HepG2 (cell line): ENCODE results near the gene VPREB1. TPM values are rescaled to one million over a fixed set of nuclear protein-coding genes. Genes with fewer than 3 reads are reported as not detected.

Experiments
- ATAC-seq: fragments of 200-7000 bp; cut with Tn5 transposase; 3 replicates; pipeline ENCODE4 v1.9.1; 2020; ENCODE audit warnings: mild to moderate bottlenecking, moderate library complexity
- BruUV-seq: library from RNA; stranded (reverse); fragments of 400-500 nt; replicated peaks from 2 replicates; lab custom pipeline; 2021; lab: Mats Ljungman, UMichigan
- CTCF ChIA-PET: fragments of 300-600 bp; formaldehyde crosslinking; extraction: SDS; loops from one replicate; lab custom pipeline; 2021; ENCODE audit warnings: low total read pairs, inconsistent platforms, low intra/inter-chr PET ratio; lab: Yijun Ruan, JAX
- POLR2A ChIA-PET: fragments of 350-600 bp; sonication (Branson Sonifier 250); formaldehyde crosslinking; loops from one replicate; lab custom pipeline; 2020; ENCODE audit warnings: antibody characterized with exemption, inconsistent platforms; lab: Yijun Ruan, JAX
- DNase-seq: peaks from one replicate; pipeline ENCODE4 v3.0.0-alpha.2; 2015; ENCODE audit warnings: low spot score
- FAIRE-seq: peaks from 3 replicates; lab custom pipeline; 2011; peaks lifted over from hg19 to GRCh38; lab: Jason Lieb, UNC
- H2AFZ ChIP-seq: one replicate; pipeline ENCODE4 v1.6.1; 2011; ENCODE audit warnings: low read length, inconsistent platforms
- H3K27ac ChIP-seq: fragments of 300-600 bp; 3 replicates; pipeline ENCODE4 v1.8.0; 2011; ENCODE audit warnings: mixed run types, mild to moderate bottlenecking, mixed read lengths, low read length, inconsistent platforms; ENCODE audit not compliant: insufficient read depth; ENCODE audit errors: extremely low read length
- H3K27me3 ChIP-seq, 2 experiments: fragments of 200-600 bp in 1 of 2; 2 replicates in 1 of 2; 3 replicates in 1 of 2; pipeline versions ENCODE4 v1.6.0 to v1.8.0; 2011; ENCODE audit warnings: low read length in 2 of 2, mild to moderate bottlenecking in 2 of 2, moderate library complexity in 2 of 2, inconsistent platforms in 1 of 2; ENCODE audit not compliant: insufficient read depth in 2 of 2, control insufficient read depth in 1 of 2
- H3K36me3 ChIP-seq, 2 experiments: fragments of 200-600 bp in 1 of 2; replicated peaks in 1 of 2; 2 replicates in 1 of 2; 3 replicates in 1 of 2; pipeline versions ENCODE4 v1.5.1 to v1.8.0; 2011; ENCODE audit warnings: low read length in 2 of 2, inconsistent platforms in 1 of 2; ENCODE audit not compliant: insufficient read depth in 2 of 2, control insufficient read depth in 1 of 2
- H3K4me1 ChIP-seq: 2 replicates; pipeline ENCODE4 v1.5.1; 2012; ENCODE audit warnings: low read length, inconsistent platforms; ENCODE audit not compliant: insufficient read depth
- H3K4me2 ChIP-seq: 2 replicates; pipeline ENCODE4 v1.6.0; 2011; ENCODE audit warnings: low read depth, low read length, inconsistent platforms
- H3K4me3 ChIP-seq, 3 experiments: fragments of 200-600 bp in 1 of 3; sonication (generic), shearing (Covaris generic) in 1 of 3; replicated peaks in 1 of 3; 2 replicates each; pipeline ENCODE4 v1.5.1; 2011 to 2016; ENCODE audit warnings: low read length in 3 of 3, inconsistent platforms in 2 of 3, low read depth in 2 of 3, mild to moderate bottlenecking in 2 of 3, control low read depth in 1 of 3, mixed read lengths in 1 of 3; ENCODE audit not compliant: insufficient read depth in 1 of 3
- H3K79me2 ChIP-seq: one replicate; pipeline ENCODE4 v1.6.1; 2011; ENCODE audit warnings: low read length, inconsistent platforms; ENCODE audit not compliant: insufficient read depth
- H3K9ac ChIP-seq: 2 replicates; pipeline ENCODE4 v1.6.0; 2011; ENCODE audit warnings: mild to moderate bottlenecking, low read depth, low read length, inconsistent platforms; ENCODE audit not compliant: insufficient read depth
- H3K9me3 ChIP-seq: 2 replicates; pipeline ENCODE4 v1.5.1; 2012; ENCODE audit warnings: mild to moderate bottlenecking, low read length
- H4K20me1 ChIP-seq: 2 replicates; pipeline ENCODE4 v1.6.0; 2011; ENCODE audit warnings: inconsistent platforms, mild to moderate bottlenecking, low read length, moderate library complexity; ENCODE audit not compliant: insufficient read depth
- CENPX ChIP-seq: sonication (generic); formaldehyde crosslinking; IDR thresholded peaks from 2 replicates; pipeline ENCODE4 v1.9.0; 2021; ENCODE audit warnings: mild to moderate bottlenecking, missing genetic modification reagents, moderate library complexity
- ELF1 ChIP-seq: sonication (generic); formaldehyde crosslinking; IDR thresholded peaks from 2 replicates; pipeline ENCODE4 v1.4.0; 2020; ENCODE audit warnings: missing genetic modification reagents
- KAT8 ChIP-seq: IDR thresholded peaks from 2 replicates; pipeline ENCODE4 v1.6.1; 2016; ENCODE audit warnings: missing genetic modification reagents, missing compliant biosample characterization
- KDM4B ChIP-seq: sonication (generic); formaldehyde crosslinking; IDR thresholded peaks from 2 replicates; pipeline ENCODE4 v1.4.0; 2020; ENCODE audit warnings: missing genetic modification reagents
- MBD4 ChIP-seq: IDR thresholded peaks from 2 replicates; pipeline ENCODE4 v1.6.1; 2012; ENCODE audit warnings: low read length, inconsistent platforms, borderline replicate concordance
- MIER3 ChIP-seq: IDR thresholded peaks from 2 replicates; pipeline ENCODE4 v1.6.1; 2016; ENCODE audit warnings: missing compliant biosample characterization, borderline replicate concordance
- SYNCRIP ChIP-seq: fragments of 200-400 bp; formaldehyde crosslinking; IDR thresholded peaks from 2 replicates; pipeline ENCODE4 v1.6.1; 2018; ENCODE audit warnings: mild to moderate bottlenecking, low read depth, low read length; ENCODE audit not compliant: insufficient read depth
- ZIK1 ChIP-seq: sonication (generic); formaldehyde crosslinking; IDR thresholded peaks from 2 replicates; pipeline ENCODE4 v1.5.0; 2020; ENCODE audit warnings: mild to moderate bottlenecking, low read depth, missing genetic modification reagents, borderline replicate concordance
- ZNF282 ChIP-seq: fragments of 450-650 bp; IDR thresholded peaks from 2 replicates; pipeline ENCODE4 v1.6.1; 2018; ENCODE audit not compliant: partially characterized antibody
- ZNF367 ChIP-seq: sonication (generic); formaldehyde crosslinking; IDR thresholded peaks from 2 replicates; pipeline ENCODE4 v1.4.0; 2020; ENCODE audit warnings: missing genetic modification reagents, borderline replicate concordance
- ZNF660 ChIP-seq: sonication (generic); formaldehyde crosslinking; IDR thresholded peaks from 2 replicates; pipeline ENCODE4 v1.5.1; 2020; ENCODE audit warnings: mild to moderate bottlenecking, low read depth, missing genetic modification reagents, borderline replicate concordance
- WGBS: methylation state at CpG from one replicate; pipeline ENCODE4 v1.1.6; 2017; ENCODE audit warnings: low lambda C conversion rate; 5-methylcytosine and 5-hydroxymethylcytosine counted together
- in situ Hi-C: cut with HindIII; loops from 2 replicates; pipeline ENCODE4 v1.10.0; 2017; ENCODE audit warnings: low pct_unique_long_range_greater_than_20kb; ENCODE audit not compliant: extremely low pct_ligation_motif_present
- intact Hi-C: fragments of 100-400 bp; cut with micrococcal nuclease; formaldehyde crosslinking; loops from one replicate; pipeline ENCODE4 v1.10.0; 2022; ENCODE audit not compliant: unreplicated experiment
- polyA plus RNA-seq, 8 experiments: library from polyadenylated mRNA; depleted of rRNA in 3 of 8; stranded (reverse) in 7 of 8; unstranded in 1 of 8; fragments of >200 nt; fragmentation: Illumina TruSeq in 4 of 8; extraction: Trizol in 4 of 8; gene quantifications; 2 replicates each; pipeline versions ENCODE4 v1.2.1 to v1.2.3, GENCODE V29; 2011 to 2016; ENCODE audit warnings: low read depth in 4 of 8, missing spikeins in 1 of 8, mixed read lengths in 1 of 8; ENCODE audit not compliant: insufficient read depth in 1 of 8
- total RNA-seq, 5 experiments: library from RNA; depleted of rRNA; stranded (reverse); fragments of >200 nt; fragmentation: Illumina TruSeq; extraction: Trizol; gene quantifications; 2 replicates each; pipeline ENCODE4 v1.2.3, GENCODE V29; 2016; ENCODE audit warnings: low read depth in 1 of 5
- TF ChIP-seq, protein P1 (sequence below): sonication (generic); formaldehyde crosslinking; IDR thresholded peaks from 2 replicates; pipeline ENCODE4 v1.4.0; 2020; ENCODE audit warnings: missing genetic modification reagents, mild to moderate bottlenecking, borderline replicate concordance
- TF ChIP-seq, protein P2 (sequence below): IDR thresholded peaks from 2 replicates; pipeline ENCODE4 v1.6.1; 2016; ENCODE audit warnings: missing compliant biosample characterization, missing genetic modification reagents, borderline replicate concordance
- TF ChIP-seq, protein P3 (sequence below), 2 experiments: sonication (generic) in 1 of 2; formaldehyde crosslinking in 1 of 2; IDR thresholded peaks; 2 replicates each; pipeline versions ENCODE4 v1.4.0 to v1.6.1; 2016 to 2020; ENCODE audit warnings: borderline replicate concordance in 1 of 2, low read depth in 1 of 2, mild to moderate bottlenecking in 1 of 2, missing genetic modification reagents in 1 of 2

VPREB1 gene
- total and polyA plus RNA-seq, 2 of the 13 experiments (the other 11 are each of a cell fraction or from before 2014, with no cell fraction given): not detected

DNA sequence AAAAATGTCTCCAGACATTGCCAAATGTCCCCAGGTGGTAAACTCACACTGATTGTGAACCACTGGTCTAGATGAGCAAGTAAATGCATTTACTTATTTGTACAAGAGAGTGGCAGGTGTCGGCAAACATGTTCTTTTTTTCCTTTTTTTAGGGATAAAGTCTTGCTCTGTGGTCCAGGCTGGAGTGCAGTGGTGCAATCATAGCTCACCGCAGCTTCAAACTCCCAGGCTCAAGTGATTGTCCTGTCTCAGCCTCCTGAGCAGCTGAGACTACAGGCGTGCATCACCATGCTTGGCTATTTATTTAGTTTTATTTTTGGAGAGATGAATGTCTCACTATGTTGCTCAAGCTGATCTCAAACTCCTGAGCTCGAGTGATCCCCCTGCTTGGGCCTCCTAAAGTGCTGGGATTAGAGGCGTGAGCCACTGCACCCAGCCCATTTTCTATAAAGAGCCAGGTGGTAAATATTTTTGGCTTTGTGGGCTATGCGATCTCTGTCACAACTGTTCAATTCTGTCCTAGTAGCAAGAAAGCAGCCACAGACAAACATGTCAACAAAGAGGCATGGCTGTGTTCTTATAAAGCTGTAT, 1.4 kb downstream of the VPREB1 start:
- Histone ChIP-seq H3K9me3 (no peaks in the 10 kb centered on the region), H3K4me1 (no peaks in the 10 kb centered on the region), H2AFZ (no peak overlapping the region), H3K9ac (no peak overlapping the region), H3K27me3 (peaks cover 3 to 34% of the 10 kb centered on the region in 2 experiments; a peak in 3 of 5 replicates), H3K4me2 (no peak overlapping the region), H3K36me3 (no peaks in the 10 kb centered on the region), H3K27ac (no peak overlapping the region), H3K4me3 (no peak overlapping the region), H3K79me2 (no peaks in the 10 kb centered on the region), H4K20me1 (no peaks in the 10 kb centered on the region)
- no peak for FAIRE-seq
- DNase-seq: no peak
- CTCF ChIA-PET: no interaction called here
- WGBS: 21% methylated on average over 6 of the region's 6 CpGs
- no TSS peak for BruUV-seq
- POLR2A ChIA-PET: no interaction called here
- intact Hi-C loops: no loop called here
- ATAC-seq: no peak
- in situ Hi-C loops: no loop called here
- TF ChIP-seq ZNF367 (CRISPR knock-in tag) (no peak), ZNF282 (no peak), ZNF660 (CRISPR knock-in tag) (no peak), SYNCRIP (no peak), ZIK1 (CRISPR knock-in tag) (no peak), KDM4B (CRISPR knock-in tag) (no peak), KAT8 (CRISPR knock-in tag) (no peak), CENPX (CRISPR knock-in tag) (no peak), MIER3 (CRISPR knock-in tag) (no peak), MBD4 (no peak), ELF1 (CRISPR knock-in tag) (no peak)
- TF ChIP-seq, protein P1, sequence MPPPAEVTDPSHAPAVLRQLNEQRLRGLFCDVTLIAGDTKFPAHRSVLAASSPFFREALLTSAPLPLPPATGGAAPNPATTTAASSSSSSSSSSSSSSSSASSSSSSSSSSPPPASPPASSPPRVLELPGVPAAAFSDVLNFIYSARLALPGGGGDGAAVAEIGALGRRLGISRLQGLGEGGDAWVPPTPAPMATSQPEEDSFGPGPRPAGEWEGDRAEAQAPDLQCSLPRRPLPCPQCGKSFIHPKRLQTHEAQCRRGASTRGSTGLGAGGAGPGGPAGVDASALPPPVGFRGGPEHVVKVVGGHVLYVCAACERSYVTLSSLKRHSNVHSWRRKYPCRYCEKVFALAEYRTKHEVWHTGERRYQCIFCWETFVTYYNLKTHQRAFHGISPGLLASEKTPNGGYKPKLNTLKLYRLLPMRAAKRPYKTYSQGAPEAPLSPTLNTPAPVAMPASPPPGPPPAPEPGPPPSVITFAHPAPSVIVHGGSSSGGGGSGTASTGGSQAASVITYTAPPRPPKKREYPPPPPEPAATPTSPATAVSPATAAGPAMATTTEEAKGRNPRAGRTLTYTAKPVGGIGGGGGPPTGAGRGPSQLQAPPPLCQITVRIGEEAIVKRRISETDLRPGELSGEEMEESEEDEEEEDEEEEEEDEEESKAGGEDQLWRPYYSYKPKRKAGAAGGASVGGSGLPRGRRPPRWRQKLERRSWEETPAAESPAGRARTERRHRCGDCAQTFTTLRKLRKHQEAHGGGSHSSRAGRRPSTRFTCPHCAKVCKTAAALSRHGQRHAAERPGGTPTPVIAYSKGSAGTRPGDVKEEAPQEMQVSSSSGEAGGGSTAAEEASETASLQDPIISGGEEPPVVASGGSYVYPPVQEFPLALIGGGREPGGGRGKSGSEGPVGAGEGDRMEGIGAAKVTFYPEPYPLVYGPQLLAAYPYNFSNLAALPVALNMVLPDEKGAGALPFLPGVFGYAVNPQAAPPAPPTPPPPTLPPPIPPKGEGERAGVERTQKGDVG (CRISPR knock-in tag): no peak
- TF ChIP-seq, protein P2, sequence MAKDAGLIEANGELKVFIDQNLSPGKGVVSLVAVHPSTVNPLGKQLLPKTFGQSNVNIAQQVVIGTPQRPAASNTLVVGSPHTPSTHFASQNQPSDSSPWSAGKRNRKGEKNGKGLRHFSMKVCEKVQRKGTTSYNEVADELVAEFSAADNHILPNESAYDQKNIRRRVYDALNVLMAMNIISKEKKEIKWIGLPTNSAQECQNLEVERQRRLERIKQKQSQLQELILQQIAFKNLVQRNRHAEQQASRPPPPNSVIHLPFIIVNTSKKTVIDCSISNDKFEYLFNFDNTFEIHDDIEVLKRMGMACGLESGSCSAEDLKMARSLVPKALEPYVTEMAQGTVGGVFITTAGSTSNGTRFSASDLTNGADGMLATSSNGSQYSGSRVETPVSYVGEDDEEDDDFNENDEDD: no peak
- TF ChIP-seq, protein P3, sequence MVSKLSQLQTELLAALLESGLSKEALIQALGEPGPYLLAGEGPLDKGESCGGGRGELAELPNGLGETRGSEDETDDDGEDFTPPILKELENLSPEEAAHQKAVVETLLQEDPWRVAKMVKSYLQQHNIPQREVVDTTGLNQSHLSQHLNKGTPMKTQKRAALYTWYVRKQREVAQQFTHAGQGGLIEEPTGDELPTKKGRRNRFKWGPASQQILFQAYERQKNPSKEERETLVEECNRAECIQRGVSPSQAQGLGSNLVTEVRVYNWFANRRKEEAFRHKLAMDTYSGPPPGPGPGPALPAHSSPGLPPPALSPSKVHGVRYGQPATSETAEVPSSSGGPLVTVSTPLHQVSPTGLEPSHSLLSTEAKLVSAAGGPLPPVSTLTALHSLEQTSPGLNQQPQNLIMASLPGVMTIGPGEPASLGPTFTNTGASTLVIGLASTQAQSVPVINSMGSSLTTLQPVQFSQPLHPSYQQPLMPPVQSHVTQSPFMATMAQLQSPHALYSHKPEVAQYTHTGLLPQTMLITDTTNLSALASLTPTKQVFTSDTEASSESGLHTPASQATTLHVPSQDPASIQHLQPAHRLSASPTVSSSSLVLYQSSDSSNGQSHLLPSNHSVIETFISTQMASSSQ (IDR thresholded peaks at IDR 0.05; ENCODE audit: low read depth): no peak
- TF ChIP-seq, protein P3 (CRISPR knock-in tag; IDR thresholded peaks at IDR 0.05; ENCODE audit: borderline replicate concordance): no peak
